ENCODE results near the gene ITGA3.
A peak's percentile ranks its signal among the peaks of the same experiment; 100 is the strongest.

The ITGA3 gene

GRCh38 chr17:50055426-50056216 lies at the start of gene ITGA3:
TSS of gene ITGA3 (plus strand) at chr17:50056110. CDS start at chr17:50056440, 330 bp downstream.
- peak within 1 kb of the TSS; percentile 78 for H3K4me3 ChIP-seq (ENCODE audit: low read depth, low read length)

GRCh38 chr17:50009282-50009681 lies 46.6 kb upstream of the ITGA3 start:
- H3K4me3 ChIP-seq (ENCODE audit: low read depth, low read length) = no peak overlapping the region

- no peak overlapping the region for H3K4me3 ChIP-seq (ENCODE audit: low read depth, low read length)
These were observed 42.8 kb upstream of the ITGA3 start for GRCh38 chr17:50013079-50013478.

GRCh38 chr17:50014471-50015088 lies 41.3 kb upstream of the ITGA3 start:
- H3K4me3 ChIP-seq (ENCODE audit: low read depth, low read length) = no peak overlapping the region

- H3K4me3 ChIP-seq (ENCODE audit: low read depth, low read length) = no peak overlapping the region
These were observed 40.8 kb upstream of the ITGA3 start for GRCh38 chr17:50015146-50015545.

GRCh38 chr17:50018909-50019308 lies 37.0 kb upstream of the ITGA3 start:
- H3K4me3 ChIP-seq (ENCODE audit: low read depth, low read length) = no peak overlapping the region

GRCh38 chr17:50020841-50021599 lies 34.9 kb upstream of the ITGA3 start:
- H3K4me3 ChIP-seq (ENCODE audit: low read depth, low read length) = no peak overlapping the region

GRCh38 chr17:50021681-50022370 lies 34.1 kb upstream of the ITGA3 start:
- H3K4me3 ChIP-seq (ENCODE audit: low read depth, low read length) = no peak overlapping the region

- H3K4me3 ChIP-seq (ENCODE audit: low read depth, low read length) = no peak overlapping the region
These were observed 33.3 kb upstream of the ITGA3 start for GRCh38 chr17:50022463-50023130.

GRCh38 chr17:50023520-50023919 lies 32.4 kb upstream of the ITGA3 start:
- no peak overlapping the region for H3K4me3 ChIP-seq (ENCODE audit: low read depth, low read length)

- H3K4me3 ChIP-seq (ENCODE audit: low read depth, low read length) = no peak overlapping the region
These were observed 31.1 kb upstream of the ITGA3 start for GRCh38 chr17:50024808-50025207.

GRCh38 chr17:50026046-50026675 lies 29.7 kb upstream of the ITGA3 start:
- H3K4me3 ChIP-seq (ENCODE audit: low read depth, low read length) = no peak overlapping the region

GRCh38 chr17:50026837-50027171 lies 29.1 kb upstream of the ITGA3 start:
- no peak overlapping the region for H3K4me3 ChIP-seq (ENCODE audit: low read depth, low read length)

GRCh38 chr17:50027172-50027880 lies 28.6 kb upstream of the ITGA3 start:
- no peak overlapping the region for H3K4me3 ChIP-seq (ENCODE audit: low read depth, low read length)

GRCh38 chr17:50027881-50028735 lies 27.8 kb upstream of the ITGA3 start:
- no peak overlapping the region for H3K4me3 ChIP-seq (ENCODE audit: low read depth, low read length)

GRCh38 chr17:50028736-50029120 lies 27.2 kb upstream of the ITGA3 start:
- H3K4me3 ChIP-seq (ENCODE audit: low read depth, low read length) = no peak overlapping the region

GRCh38 chr17:50029185-50029584 lies 26.7 kb upstream of the ITGA3 start:
- no peak overlapping the region for H3K4me3 ChIP-seq (ENCODE audit: low read depth, low read length)

- H3K4me3 ChIP-seq (ENCODE audit: low read depth, low read length) = no peak overlapping the region
These were observed 22.6 kb upstream of the ITGA3 start for GRCh38 chr17:50033316-50033715.

Measured in iPS-11a (cell line).